IMR-90 (cell line): ENCODE data around the gene SHROOM4. TPM values are rescaled to one million over a fixed set of nuclear protein-coding genes. Genes with fewer than 3 reads are reported as not detected.

ENCODE experiments used
- ATAC-seq: fragments of 200-7000 bp; cut with Tn5 transposase; 2 replicates; pipeline ENCODE4 v1.9.1; 2020; ENCODE audit warnings: low read depth, mild to moderate bottlenecking, moderate library complexity
- BruUV-seq: library from RNA; stranded (reverse); fragments of 400-500 nt; replicated peaks from 2 replicates; lab custom pipeline; 2021; lab: Mats Ljungman, UMichigan
- CTCF ChIA-PET: fragments of 300-600 bp; formaldehyde crosslinking; extraction: SDS; loops from one replicate; lab custom pipeline; 2021; ENCODE audit warnings: antibody characterized with exemption; lab: Yijun Ruan, JAX
- POLR2A ChIA-PET: fragments of 300-600 bp; sonication (Branson Sonifier 250); formaldehyde crosslinking; loops from one replicate; lab custom pipeline; 2022; ENCODE audit warnings: antibody characterized with exemption; ENCODE audit not compliant: unreplicated experiment; lab: Charles Lee
- DNase-seq: peaks from one replicate; pipeline ENCODE4 v3.0.0; 2013
- H2AFZ ChIP-seq: replicated peaks from 2 replicates; pipeline ENCODE3; 2013; ENCODE audit warnings: low read length, mild to moderate bottlenecking; ENCODE audit not compliant: poor library complexity
- H2AK5ac ChIP-seq: 2 replicates; pipeline ENCODE4 v1.6.1; 2013; ENCODE audit warnings: low read depth, low read length, inconsistent platforms
- H2AK9ac ChIP-seq: replicated peaks from 2 replicates; pipeline ENCODE3; 2013; ENCODE audit warnings: mild to moderate bottlenecking, low read depth, low read length, moderate library complexity; ENCODE audit not compliant: poor library complexity
- H2BK120ac ChIP-seq: 2 replicates; pipeline ENCODE4 v1.6.1; 2013; ENCODE audit warnings: low read depth, low read length, inconsistent platforms
- H2BK15ac ChIP-seq: 3 replicates; pipeline ENCODE4 v1.6.1; 2013; ENCODE audit warnings: low read depth, low read length, inconsistent platforms
- H2BK20ac ChIP-seq: 2 replicates; pipeline ENCODE4 v1.6.1; 2013; ENCODE audit warnings: low read depth, mild to moderate bottlenecking, inconsistent platforms, low read length, moderate library complexity
- H2BK5ac ChIP-seq: 2 replicates; pipeline ENCODE4 v1.6.1; 2013; ENCODE audit warnings: mild to moderate bottlenecking, low read depth, low read length, inconsistent platforms; ENCODE audit not compliant: poor library complexity, severe bottlenecking
- H3K14ac ChIP-seq: replicated peaks from 2 replicates; pipeline ENCODE4 v1.6.1; 2013; ENCODE audit warnings: low read depth, low read length, inconsistent platforms
- H3K18ac ChIP-seq: 2 replicates; pipeline ENCODE4 v1.6.1; 2013; ENCODE audit warnings: low read depth, low read length, control low read depth
- H3K23ac ChIP-seq: 2 replicates; pipeline ENCODE4 v1.6.1; 2013; ENCODE audit warnings: low read depth, low read length, inconsistent platforms
- H3K27ac ChIP-seq: 2 replicates; pipeline ENCODE4 v1.5.1; 2013; ENCODE audit warnings: mild to moderate bottlenecking, control low read depth, low read length; ENCODE audit not compliant: insufficient read depth
- H3K27me3 ChIP-seq: 2 replicates; pipeline ENCODE4 v1.6.1; 2013; ENCODE audit warnings: low read length; ENCODE audit not compliant: control insufficient read depth, insufficient read depth
- H3K36me3 ChIP-seq: 2 replicates; pipeline ENCODE4 v1.6.1; 2013; ENCODE audit warnings: low read length, mixed read lengths; ENCODE audit not compliant: control insufficient read depth, insufficient read depth
- H3K4ac ChIP-seq: 2 replicates; pipeline ENCODE4 v1.6.1; 2013; ENCODE audit warnings: low read depth, low read length, inconsistent platforms
- H3K4me1 ChIP-seq: 2 replicates; pipeline ENCODE4 v1.6.1; 2013; ENCODE audit warnings: low read length, mixed read lengths; ENCODE audit not compliant: control insufficient read depth, insufficient read depth
- H3K4me2 ChIP-seq: 2 replicates; pipeline ENCODE4 v1.6.1; 2013; ENCODE audit warnings: low read depth, mild to moderate bottlenecking, control low read depth, low read length, moderate library complexity
- H3K4me3 ChIP-seq: 2 replicates; pipeline ENCODE4 v1.5.1; 2013; ENCODE audit warnings: low read depth, mild to moderate bottlenecking, control low read depth, low read length, moderate library complexity; ENCODE audit not compliant: insufficient read depth
- H3K56ac ChIP-seq: 2 replicates; pipeline ENCODE4 v1.6.1; 2013; ENCODE audit warnings: low read length, inconsistent platforms; ENCODE audit not compliant: insufficient read depth; ENCODE audit errors: extremely low read depth
- H3K79me1 ChIP-seq, 2 experiments: 2 replicates each; pipeline ENCODE4 v1.6.1; 2013; ENCODE audit warnings: low read length in 2 of 2, inconsistent platforms in 1 of 2, low read depth in 1 of 2
- H3K9ac ChIP-seq: 2 replicates; pipeline ENCODE4 v1.6.1; 2013; ENCODE audit warnings: low read depth, low read length, control low read depth
- H3K9me1 ChIP-seq: 2 replicates; pipeline ENCODE4 v1.6.1; 2013; ENCODE audit warnings: low read length, inconsistent platforms; ENCODE audit not compliant: insufficient read depth
- H3K9me3 ChIP-seq: 2 replicates; pipeline ENCODE4 v1.6.1; 2013; ENCODE audit warnings: low read length; ENCODE audit not compliant: control insufficient read depth, insufficient read depth
- H4K20me1 ChIP-seq: 2 replicates; pipeline ENCODE4 v1.6.1; 2013; ENCODE audit warnings: low read length, inconsistent platforms; ENCODE audit not compliant: insufficient read depth
- H4K5ac ChIP-seq: 2 replicates; pipeline ENCODE4 v1.6.1; 2013; ENCODE audit warnings: mild to moderate bottlenecking, low read depth, low read length, control low read depth
- H4K8ac ChIP-seq, 2 experiments: 2 replicates each; pipeline ENCODE4 v1.6.1; 2013; ENCODE audit warnings: low read depth in 2 of 2, low read length in 2 of 2, control low read depth in 1 of 2, inconsistent platforms in 1 of 2
- H4K91ac ChIP-seq: 2 replicates; pipeline ENCODE4 v1.6.1; 2013; ENCODE audit warnings: low read depth, low read length, inconsistent platforms; ENCODE audit not compliant: insufficient read depth
- FOS ChIP-seq: fragments of 150-350 bp; IDR thresholded peaks from 2 replicates; pipeline ENCODE4 v1.6.1; 2016; ENCODE audit warnings: low read depth, low read length
- MAFK ChIP-seq: IDR thresholded peaks from 2 replicates; pipeline ENCODE4 v1.6.1; 2012; ENCODE audit warnings: low read depth, low read length, improper control_type of control experiment
- MXI1 ChIP-seq: IDR thresholded peaks from 2 replicates; pipeline ENCODE4 v1.6.1; 2012; ENCODE audit warnings: low read depth, mild to moderate bottlenecking, low read length, moderate library complexity, borderline replicate concordance
- RFX5 ChIP-seq: IDR thresholded peaks from 2 replicates; pipeline ENCODE4 v1.8.0; 2012; ENCODE audit warnings: low read depth, mild to moderate bottlenecking, low read length, moderate library complexity
- WGBS, 2 experiments: methylation state at CpG; one replicate each; pipeline versions ENCODE4 v1.1.5 to v1.1.7; 2013; ENCODE audit warnings: missing lambda C conversion rate in 2 of 2; ENCODE audit not compliant: insufficient read length in 1 of 2; ENCODE audit errors: extremely low coverage in 2 of 2; 5-methylcytosine and 5-hydroxymethylcytosine counted together
- dilution Hi-C: fragments of 300-500 bp; cut with HindIII; formaldehyde crosslinking; loops from one replicate; pipeline ENCODE4 v1.14.3; 2018; ENCODE audit warnings: low sequenced_read_pairs; ENCODE audit not compliant: unreplicated experiment
- in situ Hi-C: fragments of 300-500 bp; cut with MboI; formaldehyde crosslinking; loops from 3 replicates; pipeline ENCODE4 v1.14.3; 2019; ENCODE audit warnings: low sequenced_read_pairs, inconsistent platforms, mixed read lengths
- intact Hi-C: fragments of 100-400 bp; cut with micrococcal nuclease; formaldehyde crosslinking; loops from 2 replicates; pipeline ENCODE4 v1.10.0; 2022
- polyA plus RNA-seq, 3 experiments: library from polyadenylated mRNA; depleted of rRNA; stranded (reverse); fragments of >200 nt; gene quantifications; 2 replicates each; pipeline ENCODE4 v1.2.3, GENCODE V29; 2012; ENCODE audit warnings: low replicate concordance in 1 of 3
- total RNA-seq: library from RNA; depleted of rRNA; stranded (reverse); fragments of >200 nt; gene quantifications from 2 replicates; pipeline ENCODE4 v1.2.3, GENCODE V29; 2012

SHROOM4 gene
- total and polyA plus RNA-seq, 2 of the 4 experiments (the other 2 are of a cell fraction): 1.0 to 2.2 TPM

- 31% methylated on average over 2 of the region's 6 CpGs; no CpG with 5 or more reads in 1 of the 2 experiments for WGBS, 2 experiments
- ChIA-PET CTCF (no interaction called here), POLR2A (no interaction called here)
- no peaks in the 10 kb centered on the region; the same call in 1 of the 2 replicates for H3K4me1 ChIP-seq
- H2AFZ ChIP-seq: no peak overlapping the region
- H3K4ac ChIP-seq: no peak overlapping the region
- in situ Hi-C loops (no loop called here), intact Hi-C loops (no loop called here), dilution Hi-C loops (no loop called here)
- H3K9me3 ChIP-seq: no peaks in the 10 kb centered on the region
- H3K79me1 ChIP-seq: no peaks in the 10 kb centered on the region
- H3K56ac ChIP-seq: no peak overlapping the region
- H3K9me1 ChIP-seq: no peaks in the 10 kb centered on the region; the same call in 1 of the 2 replicates
- no peak overlapping the region for H3K18ac ChIP-seq
- H2AK5ac ChIP-seq: no peak overlapping the region
- H3K36me3 ChIP-seq: no peaks in the 10 kb centered on the region
- H2BK5ac ChIP-seq: no peak overlapping the region
- H3K23ac ChIP-seq: no peak overlapping the region
- H3K27me3 ChIP-seq: peaks cover 5% of the 10 kb centered on the region; the same call in 1 of the 2 replicates
- H4K91ac ChIP-seq: no peak overlapping the region
- no peak overlapping the region for H3K14ac ChIP-seq
- H4K20me1 ChIP-seq: no peaks in the 10 kb centered on the region
- no peak overlapping the region for H3K9ac ChIP-seq
- BruUV-seq: no TSS peak
- H3K4me2 ChIP-seq: no peak overlapping the region
- H2BK15ac ChIP-seq: no peak overlapping the region
- H2BK120ac ChIP-seq: no peak overlapping the region
- H4K5ac ChIP-seq: no peak overlapping the region
- no peak overlapping the region for H4K8ac ChIP-seq
- DNase-seq (no peak), ATAC-seq (no peak)
- no peak overlapping the region for H2AK9ac ChIP-seq
- H3K4me3 ChIP-seq: no peak overlapping the region
- TF ChIP-seq FOS (no peak), RFX5 (no peak), MAFK (no peak), MXI1 (no peak)
- no peak overlapping the region for H2BK20ac ChIP-seq
- H3K27ac ChIP-seq: no peak overlapping the region
These were observed 101.2 kb downstream of the SHROOM4 start for GRCh38 chrX:50712777-50713176.
